Activated T-cell treated with anti-CD3 and anti-CD28 coated beads for 24 hours (primary cell): ENCODE measurements around the gene SLC22A17.

Experiments
- DNase-seq: peaks from one replicate; pipeline ENCODE4 v3.0.0-alpha.2; 2020; ENCODE audit warnings: low read depth

SLC22A17 gene

GRCh38 chr14:23361763-23362162, 9.1 kb upstream of the SLC22A17 start:
- no peak for DNase-seq

DNA sequence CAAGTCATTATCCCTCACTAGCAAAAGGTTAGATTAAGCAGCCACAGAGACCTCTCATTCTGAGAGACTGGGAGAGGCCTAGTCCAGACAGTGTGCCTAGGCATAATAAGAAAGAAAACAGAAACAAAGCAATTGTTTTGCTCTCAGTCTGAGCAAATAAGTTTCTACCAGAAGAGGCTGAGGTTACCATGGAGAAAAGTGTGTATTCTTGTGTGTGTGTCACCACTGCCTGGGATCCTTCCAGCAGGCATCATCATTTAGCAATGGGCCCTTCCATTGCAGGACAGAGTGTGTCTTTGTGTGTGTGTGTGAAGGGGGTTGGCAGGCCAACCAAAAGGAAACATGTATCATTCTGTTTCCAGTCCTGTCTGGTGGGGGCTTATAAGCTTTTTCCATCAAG, 8.6 kb upstream of the SLC22A17 start:
- no peak for DNase-seq

DNA sequence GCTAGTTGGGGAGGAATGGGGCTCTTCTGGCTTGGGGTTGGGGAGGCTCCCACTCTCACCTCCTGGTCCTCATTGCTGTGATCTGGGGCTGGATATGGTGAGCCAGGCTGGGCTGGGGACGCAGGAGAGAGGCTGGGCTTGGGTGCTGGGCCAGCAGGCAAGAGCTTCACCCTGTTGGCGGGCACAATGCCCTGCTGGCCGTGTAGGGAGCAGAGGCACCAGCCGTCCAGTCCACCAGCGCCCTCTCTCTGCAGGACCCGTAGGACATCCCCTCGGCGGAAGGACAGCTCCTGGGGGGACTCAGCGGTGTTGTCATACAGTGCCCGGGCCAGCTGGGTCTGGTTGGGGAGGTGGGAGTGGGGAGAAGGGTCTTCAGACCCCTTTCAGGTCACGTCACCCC, 7.8 kb upstream of the SLC22A17 start:
- no peak for DNase-seq

GRCh38 chr14:23359722-23360447, 7.2 kb upstream of the SLC22A17 start:
- DNase-seq = no peak

- DNase-seq = no peak
Measured at GRCh38 chr14:23359167-23359626, 6.5 kb upstream of the SLC22A17 start.

DNA sequence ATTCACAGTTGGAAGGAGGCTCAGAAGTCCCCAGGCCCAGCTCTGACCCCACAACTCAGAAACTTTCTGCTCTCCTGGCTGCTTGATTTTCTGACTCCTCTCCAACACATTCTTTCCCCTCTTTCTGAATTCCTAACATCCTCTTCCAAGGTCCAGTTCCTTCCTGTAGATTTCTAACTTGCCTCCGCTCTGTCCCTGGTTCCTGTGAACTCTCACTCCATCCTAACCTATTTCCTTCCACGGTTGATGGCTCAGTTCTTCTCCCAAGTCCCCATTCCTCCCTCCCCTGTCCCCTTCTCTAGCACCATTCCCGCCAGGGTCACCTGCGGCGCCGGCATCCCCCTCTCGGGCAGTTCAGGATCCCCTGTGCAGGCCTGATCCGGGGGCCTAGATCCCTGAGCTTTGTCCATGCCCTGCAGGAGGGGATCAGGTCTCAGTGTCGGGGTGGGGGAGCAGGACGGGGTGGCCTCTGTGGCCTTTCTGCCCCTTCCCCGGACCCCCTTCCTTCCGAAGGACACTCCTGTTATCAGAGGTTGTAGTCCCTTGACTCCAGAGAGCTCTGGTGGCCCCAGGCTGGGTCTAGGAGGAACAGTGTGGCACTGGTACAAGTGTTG, 6.0 kb upstream of the SLC22A17 start:
- no peak for DNase-seq

- DNase-seq = no peak
Measured at GRCh38 chr14:23358042-23358441, 5.4 kb upstream of the SLC22A17 start.

DNA sequence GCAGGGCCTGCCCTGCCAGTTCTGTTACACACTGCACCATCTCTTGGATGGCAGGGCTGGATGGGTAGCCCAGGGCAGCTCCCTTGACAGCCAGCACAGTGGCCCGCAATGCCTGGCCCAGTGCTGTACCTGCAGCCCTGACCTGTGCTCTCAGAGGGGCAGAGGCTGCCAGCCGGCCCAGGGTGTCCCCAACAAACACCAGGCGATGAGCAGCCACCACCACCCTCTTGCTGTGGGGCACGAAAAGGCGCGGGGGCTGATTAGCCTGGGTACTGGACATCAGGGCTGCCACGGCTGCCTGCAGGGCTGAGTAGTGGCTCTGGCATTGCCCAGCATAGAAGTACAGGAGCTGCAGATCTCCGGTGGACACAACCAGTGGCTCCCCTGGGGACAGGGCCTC, 4.6 kb upstream of the SLC22A17 start:
- DNase-seq = no peak

DNA sequence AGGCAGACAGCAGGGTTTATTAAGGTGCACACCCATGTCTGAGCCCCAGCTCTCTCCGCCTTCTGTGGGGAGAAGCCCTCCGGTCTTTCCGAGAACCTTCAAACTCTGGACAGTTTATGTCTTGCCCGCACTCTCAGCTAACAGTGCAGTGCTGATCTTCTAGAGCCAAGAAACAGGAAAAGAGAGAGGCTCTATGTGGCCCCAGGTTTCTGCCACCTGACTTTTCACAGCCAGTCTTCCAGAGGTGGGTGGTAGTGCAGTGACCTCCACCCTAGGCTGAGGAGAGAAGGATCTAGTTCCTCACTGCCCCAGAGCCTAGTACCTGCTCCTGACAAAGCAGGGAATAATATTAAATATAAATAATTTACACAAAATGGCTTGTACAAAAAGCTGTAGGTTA, 4.0 kb upstream of the SLC22A17 start:
- DNase-seq = no peak

DNA sequence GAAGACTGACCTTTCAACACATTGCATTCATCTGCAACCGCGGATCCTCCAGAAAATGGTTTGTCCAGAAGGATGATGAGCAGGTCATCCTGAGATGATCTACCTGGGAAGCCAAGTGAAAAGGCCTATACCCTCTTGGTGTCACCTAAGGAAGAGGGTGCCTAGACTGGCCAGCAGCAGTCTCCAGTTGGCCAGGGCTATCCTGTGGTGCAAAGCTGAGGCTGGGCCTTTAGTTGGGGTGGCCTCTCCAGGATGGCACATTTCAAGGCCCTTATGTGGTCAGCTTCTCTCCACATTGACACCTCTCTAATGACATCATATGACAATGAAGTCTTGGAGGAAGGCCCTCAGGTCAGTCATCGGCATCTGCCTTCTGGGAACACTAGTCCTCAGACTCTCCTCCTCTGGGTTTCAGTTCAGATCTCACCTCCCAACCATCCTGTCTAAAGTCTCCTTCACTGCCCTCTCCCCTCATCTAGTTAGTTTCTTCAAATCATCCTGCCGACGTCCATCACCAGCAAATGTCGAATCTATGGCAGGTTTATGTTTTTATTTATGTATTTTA, 3.3 kb upstream of the SLC22A17 start:
- DNase-seq = no peak

- DNase-seq = no peak
Measured at GRCh38 chr14:23354990-23355389, 2.3 kb upstream of the SLC22A17 start.

GRCh38 chr14:23353433-23353780, 720 bp upstream of the SLC22A17 start:
- no peak for DNase-seq

- no peak for DNase-seq
Measured at GRCh38 chr14:23351681-23352505, 794 bp downstream of the SLC22A17 start.

GRCh38 chr14:23349156-23349845, 3.4 kb downstream of the SLC22A17 start:
- DNase-seq = no peak

GRCh38 chr14:23348297-23348655, 4.4 kb downstream of the SLC22A17 start:
- DNase-seq = no peak

GRCh38 chr14:23347406-23348296, 5.0 kb downstream of the SLC22A17 start:
- DNase-seq = no peak

DNA sequence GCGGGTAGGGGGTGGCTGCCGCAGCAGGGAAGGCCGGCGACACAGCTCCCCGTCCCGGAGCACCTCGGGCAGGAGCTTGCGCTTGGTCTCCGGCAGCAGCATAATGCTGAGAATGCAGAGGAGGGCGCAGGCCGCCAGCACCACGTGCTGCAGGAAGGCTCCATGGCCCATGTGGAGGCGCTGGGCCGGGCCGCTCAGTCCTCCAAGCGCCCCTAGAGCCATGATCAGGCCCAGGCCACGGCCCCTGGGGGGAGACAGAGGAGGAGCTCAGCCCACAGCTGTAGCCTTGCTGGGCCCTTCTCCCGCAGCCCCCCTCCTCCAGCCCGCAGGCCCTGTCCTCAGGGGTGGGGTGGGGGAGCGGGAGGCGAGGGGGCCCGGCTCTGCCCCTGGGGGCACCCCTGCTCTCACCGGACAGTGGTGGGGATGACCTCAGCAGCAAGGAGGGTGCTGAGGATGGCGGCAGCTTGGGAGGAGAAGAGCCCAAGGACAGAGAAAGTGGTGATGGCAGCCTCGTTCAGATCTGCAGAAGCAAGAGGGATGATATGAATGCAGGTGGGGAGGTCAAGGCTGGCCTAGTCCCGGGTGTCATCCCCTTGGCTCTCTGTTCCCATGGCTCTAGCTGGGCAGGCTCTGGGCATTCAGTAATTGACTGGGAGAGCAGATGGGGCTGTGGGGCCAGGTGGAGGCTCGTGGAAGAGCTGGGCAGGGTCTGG, 5.8 kb downstream of the SLC22A17 start:
- no peak for DNase-seq

DNA sequence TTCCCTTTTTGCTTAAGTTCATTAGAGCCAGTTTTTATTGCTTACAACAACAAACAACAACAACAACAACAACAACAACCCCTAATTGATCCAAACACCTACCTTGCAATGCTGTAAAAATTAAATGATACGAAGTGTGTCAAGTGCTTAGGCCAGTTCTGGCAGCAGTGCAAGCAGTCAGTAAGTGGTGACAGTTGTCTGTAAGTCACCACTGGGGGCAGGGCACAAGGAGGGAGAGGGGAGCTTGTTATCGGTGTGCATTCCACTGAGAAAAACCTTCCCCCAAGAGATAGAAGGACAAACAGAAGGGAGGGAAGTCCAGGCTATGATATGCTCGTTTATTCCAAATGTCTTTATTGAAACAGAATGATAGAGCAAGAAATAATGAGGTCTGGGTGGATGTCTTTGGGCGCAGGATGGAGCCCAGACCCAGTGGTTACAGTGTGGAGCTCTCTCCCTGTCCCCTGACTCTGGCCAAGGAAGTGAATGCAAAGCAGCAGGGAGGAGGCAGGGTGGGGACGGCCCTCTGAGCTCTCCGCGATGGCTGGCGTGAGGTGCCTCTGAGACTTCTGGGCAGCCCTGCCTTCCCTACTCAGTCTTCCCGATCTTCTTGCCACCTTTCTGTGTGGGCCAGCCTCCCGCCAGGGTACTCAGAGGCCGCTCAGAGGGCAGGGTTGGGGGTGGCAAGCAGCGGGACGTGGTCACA, 6.5 kb downstream of the SLC22A17 start:
- DNase-seq = no peak

DNA sequence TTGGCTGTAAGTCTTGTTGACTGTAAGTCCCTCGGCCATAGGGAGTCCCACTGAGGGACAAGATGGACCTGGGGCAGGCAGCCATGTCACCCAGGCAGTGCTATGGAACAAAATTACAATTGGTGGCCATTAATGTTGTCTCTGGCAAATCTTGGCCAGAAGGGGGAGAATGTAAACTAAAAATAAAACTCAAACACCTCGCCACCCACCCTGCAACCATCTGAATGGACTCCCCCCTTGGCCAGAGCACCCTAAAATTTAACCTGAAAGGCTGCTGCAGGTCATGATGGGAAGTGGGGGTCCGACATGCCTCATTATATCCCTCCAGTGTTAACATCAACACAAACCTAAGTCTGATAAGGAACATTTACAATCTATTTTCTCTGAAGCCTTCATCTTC, 8.2 kb downstream of the SLC22A17 start:
- DNase-seq = no peak
